Esophagus muscularis mucosa (tissue), 4 donors: ENCODE data around the gene ZNF407. TPM values are rescaled to one million over a fixed set of nuclear protein-coding genes. Genes with fewer than 3 reads are reported as not detected.

ENCODE experiments used
- DNase-seq: peaks from one replicate; pipeline ENCODE4 v3.0.0-alpha.2; 2017; ENCODE audit errors: extremely low spot score
- H3K27ac ChIP-seq, 4 donors: fragments of 200-600 bp; sonication (generic); replicated peaks in 1 of 4; 1 replicate in 3 of 4; 2 replicates in 1 of 4; pipeline ENCODE4 v1.5.1; 2016 to 2019; ENCODE audit warnings: mild to moderate bottlenecking in 1 of 4
- H3K27me3 ChIP-seq, 4 donors: fragments of 200-600 bp; sonication (generic); one replicate each; pipeline versions ENCODE4 v1.5.1 to v1.6.0; 2016 to 2019
- H3K36me3 ChIP-seq, 4 donors: fragments of 200-600 bp; sonication (generic); one replicate each; pipeline ENCODE4 v1.5.1; 2016 to 2019
- H3K4me1 ChIP-seq, 4 donors: fragments of 200-600 bp; sonication (generic); one replicate each; pipeline ENCODE4 v1.5.1; 2016 to 2019
- H3K4me3 ChIP-seq, 4 donors: fragments of 200-600 bp; sonication (generic); 1 replicate in 2 of 4; 2 replicates in 2 of 4; pipeline ENCODE4 v1.5.1; 2016 to 2019; ENCODE audit warnings: mild to moderate bottlenecking in 4 of 4, moderate library complexity in 1 of 4
- H3K9me3 ChIP-seq, 4 donors: fragments of 200-600 bp; sonication (generic); 1 replicate in 3 of 4; 2 replicates in 1 of 4; pipeline ENCODE4 v1.5.1; 2016 to 2019
- EP300 ChIP-seq: sonication (generic); formaldehyde crosslinking; IDR thresholded peaks from one replicate; pipeline ENCODE4 v1.6.1; 2017; ENCODE audit warnings: antibody characterized with exemption
- POLR2A ChIP-seq: fragments of 450-650 bp; IDR thresholded peaks from one replicate; pipeline ENCODE4 v1.6.1; 2017; ENCODE audit warnings: antibody characterized with exemption, moderate library complexity, mild to moderate bottlenecking, low read depth
- POLR2AphosphoS5 ChIP-seq, 2 donors: sonication (generic); formaldehyde crosslinking; IDR thresholded peaks; one replicate each; pipeline ENCODE4 v1.6.1; 2017; ENCODE audit warnings: antibody characterized with exemption in 2 of 2
- WGBS: methylation state at CpG from one replicate; pipeline ENCODE4 v1.1.5; 2018; 5-methylcytosine and 5-hydroxymethylcytosine counted together
- intact Hi-C: fragments of 100-400 bp; cut with DNase I; formaldehyde crosslinking; loops from one replicate; pipeline ENCODE4 v1.15.1; 2023
- total RNA-seq, 4 donors: library from RNA; depleted of rRNA; stranded (reverse); fragments of >200 nt; gene quantifications; one replicate each; pipeline versions ENCODE4 v1.1.0 to v1.2.1, GENCODE V29; 2016
- TF ChIP-seq, protein P1 (sequence below), 3 experiments: fragments of 200-600 bp in 2 of 3; fragments of 450-650 bp in 1 of 3; sonication (generic) in 2 of 3; IDR thresholded peaks; one replicate each; pipeline ENCODE4 v1.5.1; 2017 to 2019; ENCODE audit warnings: antibody characterized with exemption in 3 of 3, mild to moderate bottlenecking in 2 of 3, moderate library complexity in 1 of 3

ZNF407 gene
- total RNA-seq, 4 donors from 2014 or later: 13.9 to 19.1 (median 17.2) TPM

DNA sequence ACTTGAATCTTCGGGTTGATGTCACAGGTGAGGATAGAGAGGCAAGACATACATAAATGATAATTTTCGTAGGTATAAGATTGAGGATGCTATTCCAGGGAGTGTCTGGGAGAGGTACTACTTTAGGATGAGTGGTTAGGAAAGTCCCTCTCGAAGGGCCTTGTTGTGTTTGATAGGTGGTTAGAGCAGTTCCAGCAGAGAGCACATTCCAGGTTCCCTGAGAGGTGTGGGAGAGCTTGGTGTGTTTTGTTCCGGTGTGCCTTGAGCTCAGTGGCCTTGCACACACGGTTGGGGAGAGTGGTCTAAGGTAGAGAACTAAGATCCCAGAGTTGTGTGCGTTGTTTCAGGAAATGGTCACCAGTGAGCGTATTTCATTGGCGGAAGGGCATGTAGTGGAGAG is 191.4 kb downstream of the ZNF407 start:
- H3K27ac ChIP-seq: no peak overlapping the region
- TF ChIP-seq POLR2A (no peak), POLR2AphosphoS5 (IDR thresholded peaks at IDR 0.05) (no peak), EP300 (no peak)
- TF ChIP-seq, protein P1, sequence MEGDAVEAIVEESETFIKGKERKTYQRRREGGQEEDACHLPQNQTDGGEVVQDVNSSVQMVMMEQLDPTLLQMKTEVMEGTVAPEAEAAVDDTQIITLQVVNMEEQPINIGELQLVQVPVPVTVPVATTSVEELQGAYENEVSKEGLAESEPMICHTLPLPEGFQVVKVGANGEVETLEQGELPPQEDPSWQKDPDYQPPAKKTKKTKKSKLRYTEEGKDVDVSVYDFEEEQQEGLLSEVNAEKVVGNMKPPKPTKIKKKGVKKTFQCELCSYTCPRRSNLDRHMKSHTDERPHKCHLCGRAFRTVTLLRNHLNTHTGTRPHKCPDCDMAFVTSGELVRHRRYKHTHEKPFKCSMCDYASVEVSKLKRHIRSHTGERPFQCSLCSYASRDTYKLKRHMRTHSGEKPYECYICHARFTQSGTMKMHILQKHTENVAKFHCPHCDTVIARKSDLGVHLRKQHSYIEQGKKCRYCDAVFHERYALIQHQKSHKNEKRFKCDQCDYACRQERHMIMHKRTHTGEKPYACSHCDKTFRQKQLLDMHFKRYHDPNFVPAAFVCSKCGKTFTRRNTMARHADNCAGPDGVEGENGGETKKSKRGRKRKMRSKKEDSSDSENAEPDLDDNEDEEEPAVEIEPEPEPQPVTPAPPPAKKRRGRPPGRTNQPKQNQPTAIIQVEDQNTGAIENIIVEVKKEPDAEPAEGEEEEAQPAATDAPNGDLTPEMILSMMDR (IDR thresholded peaks at IDR 0.05): no peak
- intact Hi-C loops: no loop called here

DNA sequence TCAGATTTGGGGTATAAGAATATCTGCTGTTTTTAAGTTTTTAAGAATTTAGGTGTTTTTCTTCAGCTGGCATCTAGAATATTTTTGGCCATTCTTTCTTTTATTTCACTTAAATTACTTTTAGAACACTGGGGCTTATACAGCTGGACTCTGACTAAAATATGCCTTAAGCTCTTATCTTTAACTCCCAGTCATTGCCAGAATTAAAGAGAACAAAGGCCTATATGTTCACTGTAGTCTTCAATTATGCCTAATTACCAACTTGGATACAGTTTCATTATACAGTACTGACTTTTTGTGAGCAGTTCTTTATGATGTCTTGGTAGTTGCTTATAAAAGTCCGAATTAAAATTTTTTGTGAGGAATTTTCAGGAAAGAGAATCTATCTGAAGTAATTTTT is 192.8 kb downstream of the ZNF407 start:
- intact Hi-C loops: no loop called here
- no peak for DNase-seq

More for the DNA sequence above, 191.4 kb downstream of the ZNF407 start:
- Histone ChIP-seq H3K36me3 (peaks cover 0 to 2% (median 0%) of the 10 kb centered on the region in 4 donors), H3K4me3 (no peak overlapping the region), H3K9me3 (no peaks in the 10 kb centered on the region), H3K4me1 (no peaks in the 10 kb centered on the region), H3K27me3 (no peaks in the 10 kb centered on the region)
- WGBS: 97% methylated on average over 8 of the region's 8 CpGs
- no peak for DNase-seq

DNA sequence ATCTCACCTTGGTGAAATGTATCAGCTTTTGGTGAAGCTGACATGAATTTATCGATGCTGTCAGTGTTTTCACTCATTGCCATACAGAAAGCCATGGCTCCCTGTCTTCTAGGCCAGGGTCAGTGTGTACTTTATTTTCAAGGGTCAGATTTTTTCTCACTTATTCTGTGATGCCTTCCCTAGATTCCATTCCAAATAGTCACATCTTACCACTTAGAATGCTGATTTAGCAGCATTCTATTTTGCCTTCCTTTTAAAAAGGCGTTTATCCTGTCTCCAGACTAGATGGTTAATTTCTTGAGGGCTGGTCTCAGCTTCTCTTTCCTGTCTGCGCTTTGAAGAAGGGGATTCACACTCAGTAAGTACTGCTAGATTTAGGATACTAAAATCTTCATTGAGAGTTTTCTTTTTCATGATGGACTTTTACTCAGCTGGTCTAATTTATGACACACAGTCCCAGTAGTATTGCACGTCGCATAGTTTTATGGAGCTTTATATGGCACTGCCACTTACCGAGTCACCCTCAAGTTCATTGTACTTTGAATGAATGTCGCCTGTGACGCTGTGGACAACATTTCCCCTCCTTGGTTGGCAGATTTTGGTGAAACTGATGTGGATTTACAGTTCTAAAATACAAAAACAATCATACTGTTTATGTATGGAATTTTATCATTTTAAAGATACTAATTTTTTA is 194.0 kb downstream of the ZNF407 start:
- no peaks in the 10 kb centered on the region for H3K27me3 ChIP-seq
- DNase-seq: no peak
- no peak overlapping the region for H3K4me3 ChIP-seq
- H3K27ac ChIP-seq: no peak overlapping the region
- intact Hi-C loops: no loop called here
- WGBS: 100% methylated on average over 8 of the region's 8 CpGs
- peaks cover 2 to 5% (median 3%) of the 10 kb centered on the region in 4 donors for H3K4me1 ChIP-seq
- H3K36me3 ChIP-seq: no peaks in the 10 kb centered on the region
- no peaks in the 10 kb centered on the region for H3K9me3 ChIP-seq
- TF ChIP-seq, protein P1 (IDR thresholded peaks at IDR 0.05): no peak
- no peak for TF ChIP-seq POLR2A
- TF ChIP-seq EP300: no peak
- no peak for TF ChIP-seq POLR2AphosphoS5 (IDR thresholded peaks at IDR 0.05)

More for the DNA sequence above, 192.8 kb downstream of the ZNF407 start:
- H3K27me3 ChIP-seq: no peaks in the 10 kb centered on the region
- H3K4me3 ChIP-seq: no peak overlapping the region
- WGBS: 92% methylated on average over 1 of the region's 1 CpG
- H3K36me3 ChIP-seq: no peaks in the 10 kb centered on the region
- no peak overlapping the region for H3K27ac ChIP-seq
- no peaks in the 10 kb centered on the region for H3K9me3 ChIP-seq
- no peak for TF ChIP-seq POLR2A
- TF ChIP-seq POLR2AphosphoS5 (IDR thresholded peaks at IDR 0.05): no peak
- TF ChIP-seq, protein P1 (IDR thresholded peaks at IDR 0.05): no peak
- H3K4me1 ChIP-seq: no peaks in the 10 kb centered on the region

DNA sequence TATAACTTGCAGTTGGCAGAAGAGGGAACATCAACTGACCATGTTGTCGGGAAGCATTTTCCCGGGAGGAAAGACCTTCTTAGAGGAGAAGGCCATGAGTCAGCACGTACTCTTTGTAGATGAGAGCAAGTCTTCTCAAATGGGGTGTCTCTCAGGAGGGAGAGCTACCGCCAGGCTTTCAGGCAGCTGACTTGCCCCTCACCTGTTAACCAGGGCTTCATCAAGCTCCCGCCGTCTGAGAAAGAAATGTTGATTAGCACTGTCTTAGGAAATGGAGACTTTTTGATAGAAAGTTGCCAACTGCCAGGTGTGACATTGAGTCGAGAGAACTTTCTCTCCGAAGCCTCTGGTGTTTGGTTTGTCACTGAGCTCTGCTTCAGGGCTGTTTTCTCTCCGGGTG is 196.1 kb downstream of the ZNF407 start:
- TF ChIP-seq EP300 (no peak), POLR2AphosphoS5 (IDR thresholded peaks at IDR 0.05) (no peak), POLR2A (no peak)
- TF ChIP-seq, protein P1 (IDR thresholded peaks at IDR 0.05): no peak
- Histone ChIP-seq H3K9me3 (no peaks in the 10 kb centered on the region), H3K36me3 (no peaks in the 10 kb centered on the region), H3K27ac (no peak overlapping the region), H3K4me1 (peaks cover 5 to 22% (median 21%) of the 10 kb centered on the region in 4 donors), H3K27me3 (no peaks in the 10 kb centered on the region), H3K4me3 (no peak overlapping the region)
- intact Hi-C loops: no loop called here
- no peak for DNase-seq
- WGBS: 79% methylated on average over 9 of the region's 9 CpGs

DNA sequence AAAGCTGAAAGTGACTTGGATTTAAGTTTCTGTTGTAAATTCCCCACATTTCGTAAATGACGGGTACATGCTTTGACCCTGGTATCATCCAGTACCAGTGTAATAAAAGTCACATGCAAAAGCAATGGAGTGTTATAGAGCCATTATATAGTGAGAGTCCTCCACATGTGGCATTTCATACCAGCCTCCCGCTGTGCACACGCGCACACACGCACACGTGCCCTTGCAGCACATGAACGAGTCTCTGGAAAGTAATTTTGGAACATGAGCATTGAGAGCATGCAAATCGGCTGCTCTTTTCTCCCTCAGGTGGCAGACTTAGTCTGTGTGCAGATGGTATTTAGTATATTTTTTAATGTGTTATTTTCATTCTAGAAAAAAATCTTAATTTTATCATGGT is 198.1 kb downstream of the ZNF407 start:
- Histone ChIP-seq H3K36me3 (no peaks in the 10 kb centered on the region), H3K4me1 (peaks cover 5 to 26% (median 21%) of the 10 kb centered on the region in 4 donors), H3K9me3 (no peaks in the 10 kb centered on the region), H3K27me3 (no peaks in the 10 kb centered on the region), H3K4me3 (no peak overlapping the region), H3K27ac (no peak overlapping the region)
- DNase-seq: no peak
- 98% methylated on average over 9 of the region's 9 CpGs for WGBS
- intact Hi-C loops: no loop called here
- TF ChIP-seq POLR2A (no peak), POLR2AphosphoS5 (IDR thresholded peaks at IDR 0.05) (no peak), EP300 (no peak)
- TF ChIP-seq, protein P1 (IDR thresholded peaks at IDR 0.05): no peak
